ENCODE data around the gene VSIG10L2. TPM values are rescaled to one million over a fixed set of nuclear protein-coding genes. Genes with fewer than 3 reads are reported as not detected.
A peak's percentile ranks its signal among the peaks of the same experiment; 100 is the strongest.
"Not testable (repeated sequence)": the region's sequence is repeated elsewhere in the genome, so short reads cannot be mapped to it uniquely, and the experiment has no call there.

Gene VSIG10L2
- not detected in 2 replicates for total RNA-seq

- no peak within 1 kb of the TSS for H3K27ac Mint-ChIP-seq
- no peak within 1 kb of the TSS for H3K4me3 Mint-ChIP-seq (ENCODE audit: low read depth)
- intact Hi-C loops (cut with micrococcal nuclease), result no loop called here
- H3K36me3 Mint-ChIP-seq (ENCODE audit: low read depth), result no peaks in the 10 kb centered on the region
- no peaks in the 10 kb centered on the region for H3K9me3 Mint-ChIP-seq
- no peak for DNase-seq (ENCODE audit: low spot score)
- H3K4me1 Mint-ChIP-seq (ENCODE audit: low read depth), result peaks cover 5% of the 10 kb centered on the region
- no peaks in the 10 kb centered on the region for H3K27me3 Mint-ChIP-seq (ENCODE audit: low read depth)
These were observed at the start of gene VSIG10L2 for GRCh38 chr11:125945797-125946520. TSS of gene VSIG10L2 (plus strand) at chr11:125946044. CDS start at chr11:125946056, 12 bp downstream.

GRCh38 chr11:125901872-125902271 is 44.0 kb upstream of the VSIG10L2 start:
- H3K27me3 Mint-ChIP-seq (ENCODE audit: low read depth), result peaks cover 23% of the 10 kb centered on the region
- intact Hi-C loops (cut with micrococcal nuclease), result loop anchor here (5.0 kb wide), 1 partner anchor 365 kb away; the partner anchor contains the start of genes FOXRED1 and SRPRA
- H3K4me1 Mint-ChIP-seq (ENCODE audit: low read depth), result peaks cover 37% of the 10 kb centered on the region
- no peaks in the 10 kb centered on the region for H3K9me3 Mint-ChIP-seq
- peak overlapping the region; percentile 94 for H3K4me3 Mint-ChIP-seq (ENCODE audit: low read depth)
- peak overlapping the region; percentile 33 for H3K27ac Mint-ChIP-seq
- no peak for DNase-seq (ENCODE audit: low spot score)
- H3K36me3 Mint-ChIP-seq (ENCODE audit: low read depth), result peaks cover 45% of the 10 kb centered on the region

GRCh38 chr11:125902277-125902926 is 43.4 kb upstream of the VSIG10L2 start:
- no peaks in the 10 kb centered on the region for H3K9me3 Mint-ChIP-seq
- DNase-seq (ENCODE audit: low spot score), result no peak
- intact Hi-C loops (cut with micrococcal nuclease), result loop anchor here (5.0 kb wide), 1 partner anchor 365 kb away; the partner anchor contains the start of genes FOXRED1 and SRPRA
- peaks cover 25% of the 10 kb centered on the region for H3K27me3 Mint-ChIP-seq (ENCODE audit: low read depth)
- H3K4me3 Mint-ChIP-seq (ENCODE audit: low read depth), result peak overlapping the region; percentile 94
- H3K27ac Mint-ChIP-seq, result peak overlapping the region; percentile 92
- peaks cover 40% of the 10 kb centered on the region for H3K36me3 Mint-ChIP-seq (ENCODE audit: low read depth)
- H3K4me1 Mint-ChIP-seq (ENCODE audit: low read depth), result peaks cover 34% of the 10 kb centered on the region

GRCh38 chr11:125902927-125903710 is 42.7 kb upstream of the VSIG10L2 start, which contains the start of gene PUS3:
TSS of gene PUS3 (minus strand) at chr11:125903206. CDS start at chr11:125896284, 6,922 bp downstream.
- Mint-ChIP-seq H3K36me3 (ENCODE audit: low read depth) (peaks cover 34% of the 10 kb centered on the region), H3K4me1 (ENCODE audit: low read depth) (peaks cover 29% of the 10 kb centered on the region), H3K27ac (peak within 1 kb of the TSS; percentile 92), H3K27me3 (ENCODE audit: low read depth) (peaks cover 31% of the 10 kb centered on the region), H3K4me3 (ENCODE audit: low read depth) (peak within 1 kb of the TSS; percentile 94), H3K9me3 (no peaks in the 10 kb centered on the region)
- intact Hi-C loops (cut with micrococcal nuclease), result loop anchor here (1.0 to 5.0 kb wide), 5 partner anchors 9 to 364 kb away; partner anchors contain the start of genes FAM118B, FOXRED1, HYLS1 and RPUSD4
- peak; percentile 84 for DNase-seq (ENCODE audit: low spot score)

- peaks cover 32% of the 10 kb centered on the region for H3K36me3 Mint-ChIP-seq (ENCODE audit: low read depth)
- peaks cover 29% of the 10 kb centered on the region for H3K4me1 Mint-ChIP-seq (ENCODE audit: low read depth)
- peaks cover 35% of the 10 kb centered on the region for H3K27me3 Mint-ChIP-seq (ENCODE audit: low read depth)
- H3K27ac Mint-ChIP-seq, result no peak within 1 kb of the TSS
- no peak for DNase-seq (ENCODE audit: low spot score)
- intact Hi-C loops (cut with micrococcal nuclease), result loop anchor here (1.0 to 5.0 kb wide), 5 partner anchors 10 to 363 kb away; partner anchors contain the start of genes FAM118B, FOXRED1, HYLS1 and RPUSD4
- H3K9me3 Mint-ChIP-seq, result no peaks in the 10 kb centered on the region
- peak within 1 kb of the TSS; percentile 94 for H3K4me3 Mint-ChIP-seq (ENCODE audit: low read depth)
These were observed 41.9 kb upstream of the VSIG10L2 start, which contains the start of gene DDX25 for GRCh38 chr11:125903711-125904659. TSS of gene DDX25 (plus strand) at chr11:125904508. CDS start at chr11:125904518, 10 bp downstream.

GRCh38 chr11:125904678-125905077 is 41.2 kb upstream of the VSIG10L2 start:
- no peak overlapping the region for H3K27ac Mint-ChIP-seq
- peaks cover 25% of the 10 kb centered on the region for H3K36me3 Mint-ChIP-seq (ENCODE audit: low read depth)
- peak overlapping the region; percentile 75 for H3K4me3 Mint-ChIP-seq (ENCODE audit: low read depth)
- H3K4me1 Mint-ChIP-seq (ENCODE audit: low read depth), result peaks cover 26% of the 10 kb centered on the region
- no peaks in the 10 kb centered on the region for H3K9me3 Mint-ChIP-seq
- peaks cover 35% of the 10 kb centered on the region for H3K27me3 Mint-ChIP-seq (ENCODE audit: low read depth)
- intact Hi-C loops (cut with micrococcal nuclease), result loop anchor here (5.0 kb wide), 1 partner anchor 363 kb away; the partner anchor contains the start of genes FOXRED1 and SRPRA
- DNase-seq (ENCODE audit: low spot score), result no peak

- H3K9me3 Mint-ChIP-seq, result no peaks in the 10 kb centered on the region
- H3K4me1 Mint-ChIP-seq (ENCODE audit: low read depth), result peaks cover 2% of the 10 kb centered on the region
- peaks cover 37% of the 10 kb centered on the region for H3K27me3 Mint-ChIP-seq (ENCODE audit: low read depth)
- no peak overlapping the region for H3K4me3 Mint-ChIP-seq (ENCODE audit: low read depth)
- intact Hi-C loops (cut with micrococcal nuclease), result no loop called here
- no peaks in the 10 kb centered on the region for H3K36me3 Mint-ChIP-seq (ENCODE audit: low read depth)
- DNase-seq (ENCODE audit: low spot score), result no peak
- no peak overlapping the region for H3K27ac Mint-ChIP-seq
These were observed 35.5 kb upstream of the VSIG10L2 start for GRCh38 chr11:125910226-125910849.

GRCh38 chr11:125914601-125915000 is 31.2 kb upstream of the VSIG10L2 start:
- H3K36me3 Mint-ChIP-seq (ENCODE audit: low read depth); intact Hi-C loops (cut with micrococcal nuclease); H3K27ac Mint-ChIP-seq; H3K4me3 Mint-ChIP-seq (ENCODE audit: low read depth); H3K9me3 Mint-ChIP-seq; DNase-seq (ENCODE audit: low spot score); H3K4me1 Mint-ChIP-seq (ENCODE audit: low read depth): not testable (repeated sequence)
- H3K27me3 Mint-ChIP-seq (ENCODE audit: low read depth), result peaks cover 36% of the 10 kb centered on the region

GRCh38 chr11:125916683-125917347 is 29.0 kb upstream of the VSIG10L2 start:
- Mint-ChIP-seq H3K4me1 (ENCODE audit: low read depth) (no peaks in the 10 kb centered on the region), H3K27ac (no peak overlapping the region), H3K4me3 (ENCODE audit: low read depth) (no peak overlapping the region), H3K27me3 (ENCODE audit: low read depth) (peaks cover 28% of the 10 kb centered on the region), H3K9me3 (no peaks in the 10 kb centered on the region), H3K36me3 (ENCODE audit: low read depth) (no peaks in the 10 kb centered on the region)
- no peak for DNase-seq (ENCODE audit: low spot score)
- intact Hi-C loops (cut with micrococcal nuclease), result no loop called here

- DNase-seq (ENCODE audit: low spot score), result no peak
- peaks cover 22% of the 10 kb centered on the region for H3K27me3 Mint-ChIP-seq (ENCODE audit: low read depth)
- H3K4me3 Mint-ChIP-seq (ENCODE audit: low read depth), result no peak overlapping the region
- no peaks in the 10 kb centered on the region for H3K36me3 Mint-ChIP-seq (ENCODE audit: low read depth)
- H3K27ac Mint-ChIP-seq, result no peak overlapping the region
- intact Hi-C loops (cut with micrococcal nuclease), result no loop called here
- no peaks in the 10 kb centered on the region for H3K4me1 Mint-ChIP-seq (ENCODE audit: low read depth)
- H3K9me3 Mint-ChIP-seq, result no peaks in the 10 kb centered on the region
These were observed 27.6 kb upstream of the VSIG10L2 start for GRCh38 chr11:125918140-125918840.

All from activated T-helper 2 cell treated with anti-CD3 and anti-CD28 coated beads, Interferon-gamma antibody, Interleukin-2, Interleukin-4, amounts not matched to agents 10 μg/mL and 5 μg/mL and 100 μg/mL, durations not matched to agents 14 hours and 24 hours and 36 hours (primary cell).